Right ventricle myocardium inferior (tissue), 1 donor: ENCODE data around the gene SMAD2. TPM values are rescaled to one million over a fixed set of nuclear protein-coding genes. Genes with fewer than 3 reads are reported as not detected.

ENCODE experiments used
- ATAC-seq: fragments of 200-7000 bp; cut with Tn5 transposase; one replicate; pipeline ENCODE4 v1.9.1; 2020; ENCODE audit warnings: mild to moderate bottlenecking, moderate library complexity
- DNase-seq: peaks from one replicate; pipeline ENCODE4 v3.0.0; 2021; ENCODE audit errors: missing footprints
- intact Hi-C: fragments of 100-400 bp; cut with DNase I; formaldehyde crosslinking; loops from one replicate; pipeline ENCODE4 v1.11.0; 2022
- total RNA-seq: library from RNA; stranded (reverse); fragmentation: NEBNext Ultra II Directional; extraction: Animal tissue kit (Norgen Biotek cat#: 25700); gene quantifications from one replicate; pipeline ENCODE4 v1.2.1, GENCODE V29; 2021
- donor health status: DM: no; HTN: yes; CAD: no; lungs with severe emphysema.

SMAD2 gene
- total RNA-seq, 1 donor from 2014 or later: 80.2 TPM

GRCh38 chr18:47903809-47904208 lies 26.6 kb downstream of the SMAD2 start:
- no peak for ATAC-seq
- intact Hi-C loops: no loop called here

GRCh38 chr18:47901624-47902362 lies 28.7 kb downstream of the SMAD2 start:
- intact Hi-C loops: no loop called here
- ATAC-seq (no peak), DNase-seq (no peak)

More at GRCh38 chr18:47903809-47904208, 26.6 kb downstream of the SMAD2 start:
- DNase-seq: no peak

GRCh38 chr18:47899107-47899840 lies 31.2 kb downstream of the SMAD2 start:
- intact Hi-C loops: no loop called here

GRCh38 chr18:47898696-47899095 lies 31.8 kb downstream of the SMAD2 start:
- DNase-seq: no peak
- intact Hi-C loops: no loop called here
- no peak for ATAC-seq

More at GRCh38 chr18:47899107-47899840, 31.2 kb downstream of the SMAD2 start:
- no peak for DNase-seq
- ATAC-seq: no peak

- intact Hi-C loops: no loop called here
- DNase-seq (no peak), ATAC-seq (no peak)
Measured at GRCh38 chr18:47898055-47898454, 32.4 kb downstream of the SMAD2 start.

GRCh38 chr18:47895565-47896250 lies 34.8 kb downstream of the SMAD2 start:
- DNase-seq (no peak), ATAC-seq (no peak)
- intact Hi-C loops: no loop called here

- no peak for DNase-seq
- intact Hi-C loops: no loop called here
- peak; percentile 48 for ATAC-seq
Measured at GRCh38 chr18:47893939-47894699, 36.3 kb downstream of the SMAD2 start.

GRCh38 chr18:47893047-47893446 lies 37.4 kb downstream of the SMAD2 start:
- intact Hi-C loops: no loop called here
- no peak for DNase-seq
- no peak for ATAC-seq

- no peak for DNase-seq
- intact Hi-C loops: no loop called here
Measured at GRCh38 chr18:47888156-47888555, 42.3 kb downstream of the SMAD2 start.

GRCh38 chr18:47887227-47887626 lies 43.2 kb downstream of the SMAD2 start:
- DNase-seq (no peak), ATAC-seq (no peak)
- intact Hi-C loops: no loop called here

More at GRCh38 chr18:47888156-47888555, 42.3 kb downstream of the SMAD2 start:
- no peak for ATAC-seq

- intact Hi-C loops: no loop called here
- DNase-seq: no peak
Measured at GRCh38 chr18:47883771-47884413, 46.6 kb downstream of the SMAD2 start.

GRCh38 chr18:47882641-47883040 lies 47.8 kb downstream of the SMAD2 start:
- ATAC-seq: no peak
- intact Hi-C loops: no loop called here
- no peak for DNase-seq

More at GRCh38 chr18:47883771-47884413, 46.6 kb downstream of the SMAD2 start:
- no peak for ATAC-seq

- DNase-seq (no peak), ATAC-seq (no peak)
- intact Hi-C loops: no loop called here
Measured at GRCh38 chr18:47881752-47882455, 48.6 kb downstream of the SMAD2 start.

GRCh38 chr18:47881042-47881441 lies 49.4 kb downstream of the SMAD2 start:
- DNase-seq: no peak
- intact Hi-C loops: no loop called here
- no peak for ATAC-seq

GRCh38 chr18:47877892-47878291 lies 52.6 kb downstream of the SMAD2 start:
- ATAC-seq: no peak
- no peak for DNase-seq
- intact Hi-C loops: no loop called here

GRCh38 chr18:47876813-47877212 lies 53.6 kb downstream of the SMAD2 start:
- DNase-seq (no peak), ATAC-seq (no peak)
- intact Hi-C loops: no loop called here

GRCh38 chr18:47873625-47874024 lies 56.8 kb downstream of the SMAD2 start:
- no peak for ATAC-seq
- intact Hi-C loops: loop anchor here (5.0 kb wide), 1 partner anchor 54 kb away; no protein-coding TSS in a partner anchor

GRCh38 chr18:47872426-47872825 lies 58.0 kb downstream of the SMAD2 start:
- ATAC-seq: no peak
- intact Hi-C loops: loop anchor here (5.0 kb wide), 1 partner anchor 55 kb away; no protein-coding TSS in a partner anchor
- no peak for DNase-seq

More at GRCh38 chr18:47873625-47874024, 56.8 kb downstream of the SMAD2 start:
- no peak for DNase-seq
